Stimulated activated CD8-positive, alpha-beta memory T cell treated with anti-CD3 and anti-CD28 coated beads, Interleukin-7, amount 100 ng/mL, for 24 hours (primary cell): Measurements from ENCODE around the gene RS1.

Experiments
- DNase-seq: peaks from one replicate; pipeline ENCODE4 v3.0.0-alpha.2; 2020; ENCODE audit warnings: low read depth

The RS1 gene

DNA sequence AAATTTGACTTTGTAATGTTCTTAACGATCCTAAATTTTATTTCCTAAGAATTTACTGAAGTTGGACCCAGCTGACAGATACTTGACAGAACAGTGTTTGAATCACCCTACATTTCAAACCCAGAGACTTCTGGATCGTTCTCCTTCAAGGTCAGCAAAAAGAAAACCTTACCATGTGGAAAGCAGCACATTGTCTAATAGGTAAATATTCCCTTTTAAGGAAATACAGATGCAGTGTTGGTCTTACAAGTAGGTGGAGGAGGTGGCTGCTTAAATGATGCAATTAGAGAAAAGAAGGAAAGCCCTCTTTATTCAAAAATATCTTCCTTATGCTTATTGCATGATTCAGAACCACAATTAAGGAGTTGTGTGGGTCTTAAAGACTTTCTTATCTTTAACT is 73.5 kb downstream of the RS1 start:
- DNase-seq = no peak

GRCh38 chrX:18596096-18596495 is 75.8 kb downstream of the RS1 start:
- no peak for DNase-seq

DNA sequence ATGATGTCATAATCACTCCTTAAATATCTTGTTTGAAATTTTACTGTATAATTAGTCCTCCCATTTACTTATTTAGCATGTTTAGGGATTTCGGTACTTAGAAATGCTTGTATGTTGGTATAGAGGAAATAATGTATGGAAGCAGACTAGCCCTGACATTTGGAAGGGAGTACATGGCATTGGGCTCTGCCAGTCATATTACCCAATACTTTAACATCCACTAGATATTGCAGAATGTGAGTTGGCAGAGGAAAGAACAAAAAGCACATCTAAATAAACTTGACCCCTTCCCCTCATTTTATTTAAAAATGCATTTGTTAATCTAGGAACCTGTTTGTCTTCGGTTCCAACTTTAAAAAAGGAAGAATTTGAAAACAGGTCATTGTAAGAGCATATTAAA is 77.8 kb downstream of the RS1 start:
- no peak for DNase-seq

DNA sequence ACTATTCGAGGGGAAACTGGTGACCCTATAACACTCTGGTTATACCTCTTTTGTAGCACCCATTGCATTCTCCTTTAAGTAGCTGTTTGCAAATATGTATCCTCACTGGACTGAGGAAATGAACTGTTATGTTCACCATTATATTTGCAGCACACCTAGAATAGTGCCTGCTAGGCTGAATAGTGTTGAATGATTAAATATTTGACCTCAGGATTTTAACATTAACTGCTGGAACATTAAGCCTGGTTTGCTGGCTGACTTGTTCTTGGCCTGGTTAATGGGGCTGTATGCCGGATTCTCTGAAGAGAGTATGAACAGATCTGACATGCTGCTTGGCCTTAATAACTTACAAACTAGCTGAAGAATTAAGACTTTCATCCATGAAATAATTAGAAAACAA is 80.1 kb downstream of the RS1 start:
- DNase-seq = no peak
